ENCODE results near the gene HSPA2. TPM values are rescaled to one million over a fixed set of nuclear protein-coding genes. Genes with fewer than 3 reads are reported as not detected.

The HSPA2 gene
- total and polyA plus RNA-seq, 2 of the 13 experiments (the other 11 are each of a cell fraction or from before 2014, with no cell fraction given) = 0.15 to 0.27 TPM

GRCh38 chr14:64540208-64541202 is at the start of gene HSPA2 (continued):
- no peak for TF ChIP-seq TBP (CRISPR knock-in tag; IDR thresholded peaks at IDR 0.05)
- TF ChIP-seq POLR2AphosphoS5 (IDR thresholded peaks at IDR 0.05; ENCODE audit: low read depth, low read length) = peak; percentile 61; the same call in 1 of the 2 replicates
- peak; percentile 35; the same call in 1 of the 2 replicates for TF ChIP-seq SIX4 (CRISPR knock-in tag; IDR thresholded peaks at IDR 0.05)
- TF ChIP-seq ATF1 (CRISPR knock-in tag; IDR thresholded peaks at IDR 0.05) = peak; percentile 76
- TF ChIP-seq, protein P1, sequence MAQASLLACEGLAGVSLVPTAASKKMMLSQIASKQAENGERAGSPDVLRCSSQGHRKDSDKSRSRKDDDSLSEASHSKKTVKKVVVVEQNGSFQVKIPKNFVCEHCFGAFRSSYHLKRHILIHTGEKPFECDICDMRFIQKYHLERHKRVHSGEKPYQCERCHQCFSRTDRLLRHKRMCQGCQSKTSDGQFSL (CRISPR knock-in tag; IDR thresholded peaks at IDR 0.05) = no peak
- TF ChIP-seq TGIF2 (CRISPR knock-in tag; IDR thresholded peaks at IDR 0.05) = no peak
- TF ChIP-seq ZNF652 (CRISPR knock-in tag; IDR thresholded peaks at IDR 0.05; ENCODE audit: borderline replicate concordance, low read depth) = no peak
- TF ChIP-seq RFX3 (CRISPR knock-in tag; IDR thresholded peaks at IDR 0.05) = no peak
- TF ChIP-seq SYNCRIP (IDR thresholded peaks at IDR 0.05; ENCODE audit: insufficient read depth, low read depth, low read length) = no peak
- 0 out of 2 replicates have a peak, but pooled peaks have one; percentile 26 for TF ChIP-seq ZC3H13 (CRISPR knock-in tag; IDR thresholded peaks at IDR 0.05)
- TF ChIP-seq ZNF605 (CRISPR knock-in tag; IDR thresholded peaks at IDR 0.05) = peak; percentile 76
- TF ChIP-seq ZNF235 (CRISPR knock-in tag; IDR thresholded peaks at IDR 0.05; ENCODE audit: borderline replicate concordance) = no peak
- TF ChIP-seq ZNF562 (CRISPR knock-in tag; IDR thresholded peaks at IDR 0.05; ENCODE audit: borderline replicate concordance) = no peak
- no peak for TF ChIP-seq ZNF207 (IDR thresholded peaks at IDR 0.05; ENCODE audit: borderline replicate concordance)
- TF ChIP-seq, protein P2, sequence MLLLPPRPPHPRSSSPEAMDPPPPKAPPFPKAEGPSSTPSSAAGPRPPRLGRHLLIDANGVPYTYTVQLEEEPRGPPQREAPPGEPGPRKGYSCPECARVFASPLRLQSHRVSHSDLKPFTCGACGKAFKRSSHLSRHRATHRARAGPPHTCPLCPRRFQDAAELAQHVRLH (CRISPR knock-in tag; IDR thresholded peaks at IDR 0.05; ENCODE audit: borderline replicate concordance, low read depth) = no peak
- peak; percentile 97 for TF ChIP-seq PBX2 (CRISPR knock-in tag; IDR thresholded peaks at IDR 0.05)
- no peak; the same call in 1 of the 2 replicates for TF ChIP-seq ZHX1 (CRISPR knock-in tag; IDR thresholded peaks at IDR 0.05; ENCODE audit: low read depth)
- TF ChIP-seq, protein P3, sequence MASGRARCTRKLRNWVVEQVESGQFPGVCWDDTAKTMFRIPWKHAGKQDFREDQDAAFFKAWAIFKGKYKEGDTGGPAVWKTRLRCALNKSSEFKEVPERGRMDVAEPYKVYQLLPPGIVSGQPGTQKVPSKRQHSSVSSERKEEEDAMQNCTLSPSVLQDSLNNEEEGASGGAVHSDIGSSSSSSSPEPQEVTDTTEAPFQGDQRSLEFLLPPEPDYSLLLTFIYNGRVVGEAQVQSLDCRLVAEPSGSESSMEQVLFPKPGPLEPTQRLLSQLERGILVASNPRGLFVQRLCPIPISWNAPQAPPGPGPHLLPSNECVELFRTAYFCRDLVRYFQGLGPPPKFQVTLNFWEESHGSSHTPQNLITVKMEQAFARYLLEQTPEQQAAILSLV (CRISPR knock-in tag; IDR thresholded peaks at IDR 0.05; ENCODE audit: borderline replicate concordance) = no peak
- TF ChIP-seq TERF1 (CRISPR knock-in tag; IDR thresholded peaks at IDR 0.05) = no peak
